Right lobe of liver (tissue), 6 donors: ENCODE results near the gene CDH12. TPM values are rescaled to one million over a fixed set of nuclear protein-coding genes. Genes with fewer than 3 reads are reported as not detected.
"Not testable (repeated sequence)": the region's sequence is repeated elsewhere in the genome, so short reads cannot be mapped to it uniquely, and the experiment has no call there.

Experiments used
- ATAC-seq, 4 donors: fragments of 200-7000 bp; cut with Tn5 transposase; one replicate each; pipeline ENCODE4 v1.9.1; 2020; ENCODE audit warnings: mild to moderate bottlenecking in 4 of 4, moderate library complexity in 4 of 4
- DNase-seq, 3 donors: peaks; one replicate each; pipeline ENCODE4 v3.0.0-alpha.2; 2020
- H3K27ac ChIP-seq, 3 donors: fragments of 200-600 bp; one replicate each; pipeline ENCODE4 v1.8.0; 2022
- H3K27me3 ChIP-seq, 2 donors: fragments of 200-600 bp; one replicate each; pipeline ENCODE4 v1.8.0; 2022
- H3K36me3 ChIP-seq, 4 donors: fragments of 200-600 bp; sonication (generic) in 1 of 4; one replicate each; pipeline versions ENCODE4 v1.5.1 to v1.8.0; 2017 to 2022; ENCODE audit warnings: control low read depth in 1 of 4
- H3K4me1 ChIP-seq, 4 donors: fragments of 200-600 bp; sonication (generic) in 1 of 4; one replicate each; pipeline versions ENCODE4 v1.5.1 to v1.8.0; 2017 to 2022; ENCODE audit warnings: control low read depth in 1 of 4
- H3K4me3 ChIP-seq, 3 donors: fragments of 200-600 bp; one replicate each; pipeline ENCODE4 v1.8.0; 2022
- H3K9me3 ChIP-seq, 4 donors: fragments of 200-600 bp; sonication (generic) in 1 of 4; one replicate each; pipeline versions ENCODE4 v1.5.1 to v1.8.0; 2017 to 2022; ENCODE audit warnings: control low read depth in 1 of 4
- POLR2A ChIP-seq: fragments of 450-650 bp; IDR thresholded peaks from one replicate; pipeline ENCODE4 v1.6.1; 2017; ENCODE audit warnings: antibody characterized with exemption, mild to moderate bottlenecking
- WGBS: methylation state at CpG from one replicate; pipeline ENCODE4 v1.1.6; 2018; ENCODE audit warnings: low coverage, low lambda C conversion rate; ENCODE audit not compliant: insufficient coverage; ENCODE audit errors: missing lambda C conversion rate; 5-methylcytosine and 5-hydroxymethylcytosine counted together
- intact Hi-C, 2 donors: fragments of 100-400 bp; cut with DNase I; formaldehyde crosslinking; loops; one replicate each; pipeline versions ENCODE4 v1.11.2 to v1.14.1; 2022
- total RNA-seq, 6 experiments: library from RNA; depleted of rRNA in 2 of 6; stranded (reverse); fragments of >200 nt in 2 of 6; fragmentation: NEBNext Ultra II Directional in 3 of 6; extraction: Animal tissue kit (Norgen Biotek cat#: 25700) in 3 of 6; gene quantifications; one replicate each; pipeline versions ENCODE4 v1.1.0 to v1.2.4, GENCODE V29; 2016 to 2023
- TF ChIP-seq, protein P1 (sequence below), 4 donors: fragments of 200-600 bp in 3 of 4; fragments of 450-650 bp in 1 of 4; IDR thresholded peaks; one replicate each; pipeline versions ENCODE4 v1.5.1 to v1.8.0; 2016 to 2022; ENCODE audit warnings: antibody characterized with exemption in 4 of 4, mild to moderate bottlenecking in 2 of 4
- donor health status: DM: no; HTN: yes; CAD: no.
- donor health status: DM: no; HTN: no; CAD: no.
- donor health status: DM: no; HTN: no; CAD: no.
- donor health status: DM: no; HTN: yes; CAD: no.
- donor health status: DM: no; HTN: yes; CAD: no.

Gene CDH12
- total RNA-seq, 6 experiments from 2014 or later = 0.42 to 1.0 (median 0.77) TPM; not detected in 3

DNA sequence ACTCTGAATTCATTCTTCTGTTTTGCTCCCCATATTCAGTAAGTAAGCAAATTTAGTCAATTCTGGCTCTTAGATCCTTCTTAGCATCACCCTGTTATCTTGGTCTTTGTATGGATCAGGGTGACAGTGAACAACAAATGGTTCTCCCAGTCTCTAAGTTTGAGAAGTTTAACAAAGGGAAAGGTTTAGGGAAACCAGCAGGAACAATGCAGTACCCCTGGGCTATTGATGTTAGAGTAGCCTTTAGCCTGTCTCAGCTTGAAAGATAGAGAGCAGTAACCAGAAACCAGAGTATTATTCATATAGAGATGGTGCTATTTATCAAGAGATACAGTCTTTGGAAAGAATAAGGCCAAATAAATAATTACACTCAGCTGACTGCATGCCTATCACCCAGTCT lies 241.8 kb downstream of the CDH12 start:
- Histone ChIP-seq H3K36me3 (no peaks in the 10 kb centered on the region), H3K27ac (no peak overlapping the region), H3K27me3 (no peaks in the 10 kb centered on the region), H3K4me1 (no peaks in the 10 kb centered on the region), H3K4me3 (no peak overlapping the region), H3K9me3 (no peaks in the 10 kb centered on the region)
- intact Hi-C loops = no loop called here
- ATAC-seq (no peak), DNase-seq (no peak)
- no peak for TF ChIP-seq POLR2A
- TF ChIP-seq, protein P1, sequence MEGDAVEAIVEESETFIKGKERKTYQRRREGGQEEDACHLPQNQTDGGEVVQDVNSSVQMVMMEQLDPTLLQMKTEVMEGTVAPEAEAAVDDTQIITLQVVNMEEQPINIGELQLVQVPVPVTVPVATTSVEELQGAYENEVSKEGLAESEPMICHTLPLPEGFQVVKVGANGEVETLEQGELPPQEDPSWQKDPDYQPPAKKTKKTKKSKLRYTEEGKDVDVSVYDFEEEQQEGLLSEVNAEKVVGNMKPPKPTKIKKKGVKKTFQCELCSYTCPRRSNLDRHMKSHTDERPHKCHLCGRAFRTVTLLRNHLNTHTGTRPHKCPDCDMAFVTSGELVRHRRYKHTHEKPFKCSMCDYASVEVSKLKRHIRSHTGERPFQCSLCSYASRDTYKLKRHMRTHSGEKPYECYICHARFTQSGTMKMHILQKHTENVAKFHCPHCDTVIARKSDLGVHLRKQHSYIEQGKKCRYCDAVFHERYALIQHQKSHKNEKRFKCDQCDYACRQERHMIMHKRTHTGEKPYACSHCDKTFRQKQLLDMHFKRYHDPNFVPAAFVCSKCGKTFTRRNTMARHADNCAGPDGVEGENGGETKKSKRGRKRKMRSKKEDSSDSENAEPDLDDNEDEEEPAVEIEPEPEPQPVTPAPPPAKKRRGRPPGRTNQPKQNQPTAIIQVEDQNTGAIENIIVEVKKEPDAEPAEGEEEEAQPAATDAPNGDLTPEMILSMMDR (IDR thresholded peaks at IDR 0.05) = no peak

DNA sequence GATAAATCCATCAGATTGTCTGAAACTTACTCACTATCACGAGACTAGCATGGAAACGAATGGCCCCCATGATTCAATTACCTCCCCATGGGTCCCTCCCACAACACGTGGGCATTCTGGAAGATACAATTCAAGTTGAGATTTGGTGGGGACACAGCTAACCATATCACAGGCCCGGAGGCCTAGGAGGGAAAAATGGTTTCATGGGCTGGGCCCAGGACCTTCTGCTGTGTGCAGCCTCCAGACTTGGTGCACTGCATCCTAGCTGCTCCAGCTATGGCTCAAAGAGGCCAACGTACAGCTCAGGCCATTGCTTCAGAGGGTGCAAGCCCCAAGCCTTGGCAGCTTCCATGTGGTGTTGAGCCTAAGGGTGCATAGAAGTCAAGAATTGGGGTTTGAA lies 245.6 kb downstream of the CDH12 start:
- H3K4me1 ChIP-seq, intact Hi-C loops, H3K27ac ChIP-seq, H3K4me3 ChIP-seq, H3K9me3 ChIP-seq, H3K36me3 ChIP-seq, H3K27me3 ChIP-seq, DNase-seq, ATAC-seq: not testable (repeated sequence)
- WGBS = 38% methylated on average over 3 of the region's 5 CpGs

DNA sequence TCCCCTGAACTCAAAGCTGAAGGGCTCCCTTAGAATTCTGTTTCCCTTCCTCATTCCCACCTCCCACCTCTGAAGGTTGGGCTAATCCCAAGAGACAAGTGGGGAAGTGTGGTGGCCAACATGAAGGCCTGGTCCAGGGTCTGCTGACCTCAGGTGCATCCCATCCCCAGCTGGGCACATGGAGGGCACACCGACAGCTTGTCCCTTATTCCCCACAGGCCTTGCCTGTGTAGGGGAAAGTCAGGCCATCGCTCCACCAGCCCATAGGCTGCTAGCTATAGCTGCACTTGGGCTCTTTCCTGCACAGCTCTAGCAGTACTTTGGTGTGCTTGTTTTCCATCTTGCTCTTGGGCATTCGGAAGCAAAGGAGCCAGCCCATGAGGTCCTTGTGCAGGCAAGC lies 247.7 kb downstream of the CDH12 start:
- Histone ChIP-seq H3K27ac (no peak overlapping the region), H3K9me3 (no peaks in the 10 kb centered on the region), H3K36me3 (no peaks in the 10 kb centered on the region), H3K4me1 (no peaks in the 10 kb centered on the region), H3K4me3 (no peak overlapping the region), H3K27me3 (no peaks in the 10 kb centered on the region)
- DNase-seq (no peak), ATAC-seq (no peak)
- no peak for TF ChIP-seq POLR2A
- TF ChIP-seq, protein P1 (IDR thresholded peaks at IDR 0.05) = no peak
- 60% methylated on average over 1 of the region's 3 CpGs for WGBS
- intact Hi-C loops = no loop called here

GRCh38 chr5:22604711-22605110 lies 248.4 kb downstream of the CDH12 start:
- no peaks in the 10 kb centered on the region for H3K36me3 ChIP-seq
- no peaks in the 10 kb centered on the region for H3K9me3 ChIP-seq
- TF ChIP-seq POLR2A = no peak
- TF ChIP-seq, protein P1 (IDR thresholded peaks at IDR 0.05) = no peak
- no peak overlapping the region for H3K4me3 ChIP-seq
- H3K27ac ChIP-seq = no peak overlapping the region
- DNase-seq (no peak), ATAC-seq (no peak)
- intact Hi-C loops = no loop called here
- H3K4me1 ChIP-seq = no peaks in the 10 kb centered on the region
- H3K27me3 ChIP-seq = no peaks in the 10 kb centered on the region

DNA sequence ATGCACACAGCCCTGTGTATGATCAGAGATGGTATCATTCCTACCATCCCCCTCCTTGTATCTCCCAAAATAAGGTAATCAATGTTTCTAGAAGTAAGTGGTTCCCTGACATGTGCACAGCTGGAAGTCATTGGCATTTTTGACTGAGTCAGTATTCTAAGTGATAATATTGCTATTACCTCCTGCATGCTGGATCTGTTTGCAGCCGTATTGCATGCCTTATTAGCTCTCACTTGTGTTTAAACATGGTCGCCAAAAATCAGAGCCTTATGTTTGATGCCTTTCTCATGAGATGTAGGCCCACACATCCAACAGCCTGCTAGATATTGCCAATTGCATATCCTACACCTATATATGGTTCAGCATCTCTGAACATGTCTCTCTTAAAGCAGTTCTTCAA lies 254.3 kb downstream of the CDH12 start:
- Histone ChIP-seq H3K9me3 (no peaks in the 10 kb centered on the region), H3K27ac (no peak overlapping the region), H3K4me3 (no peak overlapping the region), H3K36me3 (no peaks in the 10 kb centered on the region), H3K27me3 (no peaks in the 10 kb centered on the region), H3K4me1 (no peaks in the 10 kb centered on the region)
- intact Hi-C loops = no loop called here
- 40% methylated on average over 2 of the region's 2 CpGs for WGBS
- TF ChIP-seq POLR2A = no peak
- TF ChIP-seq, protein P1 (IDR thresholded peaks at IDR 0.05) = no peak
- DNase-seq (no peak), ATAC-seq (no peak)
